HK-2 (cell line): ENCODE measurements around the gene BRD9.
"Not testable (repeated sequence)": the region's sequence is repeated elsewhere in the genome, so short reads cannot be mapped to it uniquely, and the experiment has no call there.

ENCODE experiments used
- DNase-seq: peaks from one replicate; pipeline ENCODE4 v3.0.0-alpha.2; 2018; ENCODE audit not compliant: unreplicated experiment

The BRD9 gene

DNA sequence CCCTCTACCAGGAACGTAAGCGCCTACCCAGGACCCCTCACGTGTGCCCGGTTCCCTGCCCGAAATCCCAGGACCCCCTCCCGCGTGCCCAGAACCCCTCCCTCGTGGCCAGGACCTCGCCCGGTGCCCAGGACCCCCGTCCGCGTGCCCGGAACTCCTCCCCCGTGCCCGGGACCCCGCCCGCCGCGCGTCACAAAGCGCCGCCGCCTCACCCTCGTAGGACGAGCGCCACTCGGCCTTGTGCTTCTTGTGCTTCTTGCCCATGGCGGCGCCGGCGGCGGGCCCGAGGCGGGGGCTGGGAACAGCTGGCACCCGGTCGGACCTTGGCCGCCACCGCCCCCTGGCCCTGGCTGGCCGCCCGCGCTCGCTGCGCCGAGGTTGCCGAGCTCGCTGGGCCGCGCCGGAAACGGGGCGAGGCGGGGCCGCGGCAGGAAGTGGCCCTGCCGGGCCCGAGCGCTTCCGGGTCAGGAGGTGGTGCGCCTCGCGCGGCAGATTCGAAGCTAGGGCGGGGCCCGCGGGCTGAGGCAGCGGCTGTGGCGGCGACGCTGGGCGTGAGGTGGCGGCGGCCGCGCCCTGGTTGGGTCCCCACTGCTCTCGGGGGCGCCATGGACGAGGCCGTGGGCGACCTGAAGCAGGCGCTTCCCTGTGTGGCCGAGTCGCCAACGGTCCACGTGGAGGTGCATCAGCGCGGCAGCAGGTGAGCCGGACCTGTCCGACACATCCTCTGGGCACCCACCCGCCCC lies at the start of gene BRD9, which contains the start of gene TRIP13:
TSS of gene BRD9 (minus strand) at position 408 of the 743 bp plus-strand sequence. CDS start at position 264, 144 bp downstream.
TSS of gene TRIP13 (plus strand) at position 491 of the 743 bp plus-strand sequence. CDS start at position 606, 115 bp downstream.
- DNase-seq = peak; percentile 78

DNA sequence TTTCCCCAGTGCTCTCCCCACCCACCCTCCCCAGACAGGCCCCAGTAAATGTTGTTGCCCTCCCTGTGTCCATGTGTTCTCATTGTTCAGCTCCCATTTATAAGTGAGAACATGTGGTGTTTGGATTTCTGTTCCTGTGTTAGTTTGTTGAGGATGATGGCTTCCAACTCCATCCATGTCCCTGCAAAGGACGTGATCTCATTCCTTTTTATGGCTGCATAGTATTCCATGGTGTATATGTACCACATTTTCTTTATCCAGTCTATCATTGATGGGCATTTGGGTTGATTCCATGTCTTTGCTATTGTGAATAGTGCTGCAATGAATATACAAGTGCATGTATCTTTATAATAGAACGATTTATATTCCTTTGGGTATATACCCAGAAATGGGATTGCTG lies 48.1 kb upstream of the BRD9 start:
- not testable (repeated sequence) for DNase-seq

DNA sequence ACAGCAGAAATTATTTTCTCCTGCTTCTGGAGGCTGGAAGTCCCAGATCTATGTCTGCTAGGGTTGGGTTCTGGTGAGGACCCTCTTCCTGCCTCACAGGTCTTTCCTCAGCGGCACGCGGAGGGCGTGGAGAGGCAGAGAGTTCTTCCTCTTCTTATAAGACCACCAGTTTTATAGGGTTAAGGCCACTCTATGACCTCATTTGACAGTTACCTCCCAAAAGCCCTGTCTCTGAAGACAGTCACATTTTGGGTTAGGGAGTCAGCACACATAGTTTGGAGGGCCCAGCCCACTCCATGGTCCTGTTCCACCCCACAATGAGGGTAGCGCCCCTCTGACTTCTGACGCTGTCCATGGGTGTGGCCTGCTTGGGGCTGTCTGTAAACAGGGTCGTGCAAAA lies 46.8 kb upstream of the BRD9 start:
- no peak for DNase-seq

DNA sequence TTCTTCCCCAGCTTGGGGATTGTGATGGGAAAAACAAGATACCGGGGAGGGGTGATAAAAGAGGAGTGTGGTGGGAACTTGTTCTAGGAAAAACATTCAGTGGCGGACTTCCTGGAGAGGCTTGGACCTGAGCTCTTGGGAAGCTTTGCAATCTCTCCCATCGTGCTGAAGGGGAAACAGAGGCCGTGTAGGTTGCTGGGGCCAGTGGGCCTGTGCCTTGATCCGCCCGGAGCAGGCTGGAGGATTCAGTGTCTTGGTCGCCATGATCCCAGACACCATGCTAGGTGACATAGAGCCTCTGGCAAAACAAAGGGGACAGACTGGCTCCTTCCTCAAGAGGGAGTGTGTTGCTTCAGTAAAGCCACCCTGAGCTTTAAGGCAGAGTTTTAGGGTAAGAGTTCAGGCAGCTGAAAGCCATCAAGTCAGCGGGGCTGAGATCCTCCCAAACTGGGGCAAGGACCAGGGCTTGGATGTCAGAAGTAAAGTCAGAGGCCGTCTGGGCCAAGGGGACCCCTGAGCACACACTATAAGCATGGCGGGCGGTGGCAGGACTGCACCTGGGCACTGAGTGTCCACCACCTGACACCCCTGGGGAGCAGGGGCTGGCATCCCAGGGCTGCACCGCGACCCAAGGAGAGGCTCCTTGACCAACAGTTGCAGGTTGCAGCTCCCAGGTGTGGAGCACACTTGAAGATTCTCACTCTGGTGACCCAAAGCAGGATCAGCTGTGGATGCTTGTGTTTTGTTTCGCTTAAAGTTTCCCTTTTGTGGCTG lies 44.7 kb upstream of the BRD9 start:
- no peak for DNase-seq

DNA sequence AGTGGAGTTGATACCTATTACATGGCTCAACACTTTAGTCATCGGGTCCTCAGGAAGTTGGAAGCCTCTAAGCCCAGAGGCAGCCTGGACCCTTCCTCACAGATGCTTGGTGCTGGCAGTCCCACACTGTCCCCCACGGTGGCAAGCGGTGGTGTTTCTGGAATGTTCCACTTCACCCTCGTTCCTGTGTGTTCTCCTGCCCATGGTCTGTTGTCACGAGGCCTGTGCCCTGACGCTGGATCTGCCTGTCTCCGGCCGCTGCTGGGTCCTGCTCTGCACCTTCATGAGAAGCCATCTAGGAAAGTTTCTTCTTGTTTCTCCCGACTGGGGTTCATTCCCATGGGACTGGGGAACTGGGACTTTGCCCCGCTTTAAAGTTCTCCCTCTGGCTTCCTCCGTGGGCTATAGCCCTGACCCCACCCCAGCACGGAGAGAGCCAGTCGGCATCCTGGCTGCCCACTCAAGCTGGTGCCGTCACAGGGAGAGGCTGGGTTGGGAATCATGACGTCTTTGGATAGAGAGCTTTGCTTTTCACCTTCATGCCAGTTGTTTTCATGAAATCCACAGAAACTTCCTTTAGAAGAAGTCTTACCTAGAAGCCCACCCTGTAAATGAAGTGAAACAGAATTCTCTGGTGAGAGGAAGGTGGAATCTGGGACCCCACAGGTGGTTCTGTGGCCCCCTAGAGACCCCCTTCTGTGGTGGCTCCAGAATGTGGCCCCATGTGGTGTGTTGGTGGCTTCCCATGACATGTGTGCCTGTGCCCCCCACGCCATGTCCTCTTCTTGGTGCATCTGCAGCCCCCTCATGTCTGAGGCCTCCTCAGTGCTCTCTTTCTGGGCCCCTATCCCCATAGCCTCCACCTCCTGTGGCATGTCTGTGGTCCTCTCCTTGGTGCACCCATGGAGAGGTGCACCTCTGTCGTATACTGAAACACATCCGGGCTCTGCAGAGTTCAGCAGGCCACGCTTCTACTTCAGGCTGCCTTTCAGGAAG lies 43.8 kb upstream of the BRD9 start:
- DNase-seq = no peak

DNA sequence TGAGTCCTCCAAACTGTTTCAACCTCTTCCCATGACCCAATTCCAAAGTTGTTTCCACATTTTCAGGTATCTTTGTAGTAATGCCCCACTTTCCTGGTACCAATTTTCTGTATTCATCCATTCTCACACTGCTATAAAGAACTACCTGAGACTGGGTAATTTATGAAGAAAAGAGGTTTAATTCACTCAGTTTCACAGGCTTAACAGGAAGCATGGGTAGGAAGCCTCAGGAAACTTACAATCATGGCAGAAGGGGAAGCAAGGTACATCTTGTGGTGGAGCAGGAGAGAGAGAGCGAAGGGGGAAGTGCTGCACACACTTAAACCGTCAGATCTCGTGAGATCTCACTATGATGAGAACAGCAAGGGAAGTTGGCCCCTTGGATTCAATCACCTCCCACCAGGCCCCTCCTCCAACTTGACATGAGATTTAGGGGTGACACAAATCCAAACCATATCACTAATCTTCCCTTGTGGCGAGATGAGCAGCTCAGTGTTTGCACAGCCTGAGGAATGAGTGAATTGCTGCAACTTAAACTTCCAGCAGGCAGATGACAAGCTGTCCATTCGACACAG lies 43.0 kb upstream of the BRD9 start:
- no peak for DNase-seq

DNA sequence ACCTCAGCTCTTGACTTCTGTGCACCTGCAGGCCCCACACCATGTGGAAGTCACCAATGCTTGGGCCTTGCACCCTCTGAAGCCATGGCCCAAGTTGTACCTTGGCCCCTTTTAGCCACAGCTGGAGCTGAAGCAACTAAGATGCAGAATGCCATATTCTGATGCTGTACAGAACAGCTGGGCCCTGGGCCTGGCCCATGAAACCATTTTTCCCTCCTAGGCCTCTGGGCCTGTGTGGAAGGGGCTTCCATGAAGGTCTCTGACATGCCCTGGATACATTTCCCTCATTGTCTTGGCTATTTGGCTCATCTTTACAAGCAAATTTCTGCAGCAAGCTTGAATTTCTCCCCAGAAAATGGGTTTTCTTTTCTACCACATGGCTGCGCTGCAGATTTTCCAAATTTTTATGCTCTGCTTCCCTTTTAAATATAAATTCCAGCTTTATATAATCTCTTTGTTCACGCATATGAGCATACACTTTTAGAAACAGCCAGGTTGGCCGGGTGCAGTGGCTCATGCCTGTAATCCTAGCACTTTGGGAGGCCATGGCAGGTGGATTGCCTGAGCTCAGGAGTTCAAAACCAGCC lies 41.9 kb upstream of the BRD9 start:
- DNase-seq = not testable (repeated sequence)

DNA sequence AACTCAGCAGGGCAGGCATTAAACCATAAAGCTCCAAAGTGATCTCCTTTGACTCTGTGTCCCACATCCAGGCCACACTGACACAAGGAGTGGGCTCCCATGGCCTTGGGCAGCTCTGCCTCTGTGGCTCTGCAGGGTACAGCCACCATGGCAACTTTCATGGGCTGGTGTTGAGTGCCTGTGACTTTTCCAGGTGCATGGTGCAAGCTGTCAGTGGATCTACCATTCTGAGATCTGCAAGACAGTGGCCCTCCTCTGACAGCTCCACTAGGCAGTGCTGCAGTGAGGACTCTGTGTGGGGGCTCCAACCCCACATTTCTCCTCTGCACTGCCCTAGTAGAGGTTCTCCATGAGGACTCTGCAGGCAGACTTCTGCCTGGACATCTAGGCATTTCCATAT lies 41.4 kb upstream of the BRD9 start:
- not testable (repeated sequence) for DNase-seq

DNA sequence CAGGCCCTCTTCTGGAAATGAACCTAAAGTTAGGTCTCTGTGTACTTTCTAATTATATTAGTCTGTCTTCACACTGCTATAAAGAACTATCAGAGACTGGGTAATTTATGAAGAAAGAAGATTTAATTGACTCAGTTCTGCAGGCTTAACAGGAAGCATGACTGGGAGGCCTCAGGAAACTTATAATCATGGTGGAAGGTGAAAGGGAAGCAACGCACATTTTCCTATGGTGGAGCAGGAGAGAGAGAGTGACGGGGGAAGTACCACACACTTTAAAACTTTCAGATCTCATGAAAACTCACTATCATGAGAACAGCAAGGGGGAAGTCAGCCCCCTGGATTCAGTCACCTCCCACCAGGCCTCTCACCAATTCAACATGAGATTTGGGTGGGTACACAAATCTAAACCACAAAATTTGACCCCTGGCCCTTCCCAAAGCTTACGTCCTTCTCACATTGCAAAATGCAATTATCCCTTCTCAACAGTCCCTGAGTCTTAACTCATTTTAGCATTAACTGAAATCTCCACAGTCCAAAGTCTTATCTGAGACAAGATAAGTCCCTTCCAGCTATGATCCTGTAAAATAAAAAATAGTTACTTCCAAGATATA lies 40.8 kb upstream of the BRD9 start:
- DNase-seq = no peak

DNA sequence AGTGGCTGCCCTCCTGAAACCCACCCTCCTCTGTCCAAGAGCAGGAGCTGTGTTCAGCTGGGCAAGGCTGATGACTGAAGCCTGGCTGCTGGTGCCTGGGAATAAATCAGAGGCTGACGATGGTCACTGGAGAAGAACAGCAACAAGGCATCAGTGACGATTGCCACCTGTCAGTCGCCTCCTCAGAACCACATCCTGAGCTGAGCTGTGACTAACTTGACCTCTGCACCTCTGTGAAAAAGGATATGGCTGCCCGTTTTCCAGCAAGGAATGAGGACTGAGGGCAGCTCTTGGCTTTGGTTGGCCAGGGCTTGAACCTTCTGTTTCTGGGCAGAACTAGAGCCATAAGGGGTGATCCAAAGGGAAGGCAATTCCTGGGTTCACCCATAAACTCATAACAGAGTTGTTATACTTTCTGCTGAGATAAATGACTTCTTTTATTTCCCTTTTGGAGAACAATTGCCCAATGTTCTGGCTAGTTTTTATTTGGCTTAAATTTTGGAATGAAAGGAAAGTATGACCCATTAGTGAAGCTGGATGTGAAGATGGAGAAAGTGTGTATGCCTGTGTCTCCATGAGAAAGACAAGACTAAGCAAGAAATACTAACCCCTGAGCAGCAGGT lies 40.1 kb upstream of the BRD9 start:
- DNase-seq = no peak

DNA sequence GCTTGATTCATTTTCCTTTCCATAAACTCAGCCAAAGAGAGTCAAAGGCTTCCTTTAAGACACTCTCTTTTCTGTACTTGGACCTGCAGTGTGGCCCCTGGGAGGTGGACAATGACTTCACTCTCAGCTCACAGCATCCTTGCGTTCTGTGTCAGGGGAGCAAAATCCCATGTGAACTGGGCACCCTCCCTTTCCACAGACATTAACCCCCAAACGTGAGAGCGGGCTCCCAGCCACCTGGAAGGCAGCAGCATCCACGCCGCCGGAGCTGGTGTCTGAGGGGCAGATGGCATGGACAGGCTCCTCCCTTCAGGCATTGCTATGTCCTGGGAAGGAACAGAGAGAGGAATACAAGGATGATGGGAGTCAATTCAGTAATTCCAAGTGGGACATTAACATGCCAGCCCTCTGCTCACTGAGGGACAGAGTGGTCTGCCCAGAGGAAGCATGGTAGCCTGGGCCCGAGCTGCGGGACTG lies 39.6 kb upstream of the BRD9 start:
- DNase-seq = no peak

DNA sequence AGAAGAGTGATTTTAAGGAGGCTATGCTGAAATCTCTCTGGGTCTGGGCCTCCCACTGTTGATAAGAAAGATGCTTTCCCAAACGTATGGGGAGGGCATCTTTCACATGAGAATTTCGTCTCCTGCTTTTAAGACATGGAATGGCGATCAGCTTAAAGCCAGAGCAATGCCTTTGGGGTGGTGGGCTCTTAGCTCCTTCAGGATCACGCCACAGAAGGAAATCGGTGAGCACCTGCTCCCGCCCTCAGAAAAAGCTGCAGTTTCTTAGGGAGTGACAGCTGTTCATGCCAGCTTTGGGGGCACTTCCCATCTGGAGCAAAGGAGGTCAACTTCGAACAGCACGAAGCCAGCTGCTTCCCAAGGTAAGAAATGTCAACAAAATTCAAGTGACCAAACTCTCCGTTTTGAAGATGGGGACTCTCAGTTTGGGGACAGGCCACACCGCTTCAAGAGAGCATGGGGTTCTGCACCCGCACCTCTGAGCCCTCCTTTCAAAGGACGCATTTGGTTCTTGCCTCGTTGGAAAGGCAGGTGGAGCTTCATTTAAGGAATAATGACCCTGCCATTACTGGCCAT lies 39.1 kb upstream of the BRD9 start:
- no peak for DNase-seq

DNA sequence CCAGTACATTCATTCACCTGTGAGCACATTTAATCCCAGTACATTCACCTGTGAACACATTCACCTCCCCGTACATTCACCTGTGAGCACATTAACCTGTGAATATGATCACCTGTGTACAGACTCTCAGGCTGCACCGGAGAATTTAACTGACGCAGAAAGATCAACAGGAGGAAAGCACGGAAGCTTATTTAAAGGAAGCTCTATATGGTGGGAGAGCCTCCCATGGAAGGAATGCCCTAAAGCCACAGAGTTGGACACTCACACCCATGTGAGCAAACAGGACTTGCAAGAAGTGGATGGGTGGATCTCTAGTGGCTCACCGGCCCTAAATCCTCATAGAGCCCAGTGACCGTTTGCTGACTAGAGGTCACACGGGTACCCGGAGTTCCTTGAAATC lies 38.3 kb upstream of the BRD9 start:
- no peak for DNase-seq

DNA sequence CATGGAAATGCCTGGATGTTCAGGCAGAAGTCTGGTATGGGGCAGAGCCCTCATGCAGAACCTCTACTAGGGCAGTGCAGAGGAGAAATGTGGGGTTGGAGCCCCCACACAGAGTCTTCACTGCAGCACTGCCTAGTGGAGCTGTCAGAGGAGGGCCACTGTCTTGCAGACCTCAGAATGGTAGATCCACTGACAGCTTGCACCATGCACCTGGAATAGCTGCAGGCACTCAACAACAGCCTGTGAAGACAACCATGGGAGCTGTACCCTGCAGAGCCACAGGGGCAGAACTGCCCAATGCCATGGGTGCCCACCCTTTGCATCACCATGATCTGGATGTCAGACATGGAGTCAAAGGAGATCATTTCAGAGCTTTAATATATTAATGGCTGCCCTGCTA lies 37.0 kb upstream of the BRD9 start:
- no peak for DNase-seq

DNA sequence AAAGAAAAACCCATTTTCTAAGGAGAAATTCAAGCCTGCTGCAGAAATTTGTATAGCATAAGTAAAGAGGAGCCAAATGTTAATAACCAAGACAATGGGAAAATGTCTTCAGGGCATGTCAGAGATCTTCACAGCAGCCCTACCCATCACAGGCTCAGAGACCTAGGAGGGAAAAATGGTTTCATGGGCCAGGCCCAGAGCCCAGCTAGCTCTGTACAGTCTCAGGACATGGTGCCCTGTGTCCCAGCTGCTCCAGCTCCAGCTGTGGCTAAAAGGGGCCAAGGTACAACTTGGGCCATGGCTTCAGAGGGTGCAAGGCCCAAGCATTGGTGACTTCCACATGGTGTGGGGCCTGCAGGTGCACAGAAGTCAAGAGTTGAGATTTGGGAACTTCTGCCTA lies 36.6 kb upstream of the BRD9 start:
- not testable (repeated sequence) for DNase-seq

DNA sequence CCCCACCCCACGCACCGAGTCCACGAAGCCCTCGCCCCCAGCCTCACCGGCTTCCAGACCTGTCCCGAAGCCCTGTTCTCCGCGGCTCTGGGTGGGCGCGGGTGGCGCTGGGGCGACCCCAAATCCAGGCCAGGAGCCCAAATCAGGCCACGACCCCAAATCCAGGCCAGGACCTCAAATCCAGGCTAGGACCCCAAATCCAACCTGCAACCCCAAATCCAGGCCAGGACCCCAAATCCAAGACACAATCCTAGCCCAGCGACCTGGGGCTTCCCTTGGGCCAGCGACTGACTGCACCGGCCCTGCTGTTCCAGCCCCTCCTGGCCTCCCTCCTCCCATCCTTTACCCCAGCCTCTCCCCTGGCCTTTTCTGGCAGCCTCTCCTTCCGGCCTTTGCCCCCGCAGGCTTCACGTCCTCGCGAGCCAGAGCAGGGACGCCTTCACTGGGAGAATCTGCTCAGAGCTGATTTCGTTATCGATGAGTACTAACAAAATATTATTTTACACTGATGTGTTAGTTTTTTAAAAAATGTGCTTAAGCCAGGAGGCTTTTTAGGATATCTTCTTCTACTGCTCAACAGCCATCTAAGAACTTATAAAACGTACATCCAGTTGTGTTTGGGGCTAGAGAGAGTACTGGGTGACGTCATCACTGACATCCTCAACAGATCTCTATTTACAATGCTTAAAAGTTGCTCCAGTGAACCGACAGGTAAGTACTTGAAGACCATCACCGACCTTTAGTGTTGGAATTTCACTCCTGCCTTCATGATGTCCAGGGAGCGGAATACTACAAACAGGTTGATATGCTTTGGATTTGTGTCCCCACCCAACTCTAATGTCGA lies 34.8 kb upstream of the BRD9 start:
- DNase-seq = no peak

DNA sequence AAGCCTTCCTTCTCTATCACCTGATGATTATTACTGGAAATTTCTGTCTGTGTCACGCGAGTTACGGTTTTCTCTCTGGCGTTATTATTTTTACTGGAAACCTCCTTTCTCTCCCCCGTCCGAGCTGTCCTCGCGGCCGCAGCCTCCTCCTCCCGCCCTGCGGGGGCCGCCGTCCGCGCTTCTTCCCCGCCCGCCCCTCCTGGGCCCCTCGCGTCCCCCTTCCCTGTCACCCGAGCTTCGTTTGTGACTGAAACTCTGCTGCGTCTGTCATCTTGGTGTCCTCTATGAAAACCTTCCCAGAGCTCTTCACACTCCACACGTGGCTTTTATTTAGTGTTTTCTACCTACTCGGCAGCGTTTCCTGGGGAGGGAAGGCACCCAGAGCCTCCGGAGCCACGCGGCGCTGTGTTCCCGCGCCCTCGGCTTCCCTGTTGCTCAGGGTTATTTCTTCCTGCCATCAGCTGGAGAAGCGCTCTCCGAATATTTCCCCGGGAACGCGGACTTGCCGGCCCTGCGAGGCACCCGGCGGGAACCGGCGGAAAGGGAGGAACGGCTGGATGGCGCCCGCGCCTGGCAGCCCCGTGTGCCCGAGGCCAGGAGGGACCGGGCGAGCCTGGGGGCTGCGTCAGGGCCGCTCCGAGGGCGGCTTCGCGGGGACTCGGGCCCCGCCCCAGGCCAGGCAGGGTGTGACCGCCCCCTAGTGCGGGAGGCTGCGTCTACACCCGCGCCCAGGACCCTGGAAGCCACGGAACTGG lies 34.0 kb upstream of the BRD9 start:
- DNase-seq = peak; percentile 14

DNA sequence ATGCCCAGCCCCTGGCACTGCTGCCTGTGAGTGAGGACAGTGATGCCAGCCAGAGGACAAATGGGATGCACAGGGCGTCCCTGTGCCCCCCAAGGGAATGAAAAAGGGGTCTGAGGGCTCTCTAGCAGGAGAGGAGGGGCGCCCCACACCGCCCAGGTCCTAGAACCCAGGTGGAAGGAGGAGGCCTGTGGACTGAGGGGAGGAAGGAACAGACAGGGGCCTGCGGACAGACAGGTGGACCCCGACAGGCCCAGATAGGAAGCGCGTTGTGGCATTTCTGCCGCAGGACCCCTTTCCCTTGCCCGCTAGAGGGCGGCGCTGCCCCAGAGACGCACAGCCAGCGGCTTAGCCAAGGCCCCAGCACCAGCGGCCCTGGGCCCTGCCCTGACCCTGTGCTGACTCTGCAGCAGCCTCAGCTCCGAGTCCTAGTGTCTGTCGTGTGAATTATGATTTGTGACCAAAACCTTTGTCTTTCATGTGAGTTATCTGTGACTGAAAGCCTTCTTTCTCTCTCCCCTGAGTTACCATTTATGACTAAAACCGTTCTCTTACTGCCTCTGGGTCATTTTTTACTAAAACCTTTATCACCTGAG lies 30.8 kb upstream of the BRD9 start:
- peak; percentile 79 for DNase-seq
